GM18861 (cell line): Measurements from ENCODE around the gene EXT2.

Experiments used
- ATAC-seq: cut with Tn5 transposase; IDR thresholded peaks from one replicate; pipeline ENCODE4 v1.9.1; 2021; ENCODE audit not compliant: unreplicated experiment

EXT2 gene

GRCh38 chr11:44198146-44198724, 102.8 kb downstream of the EXT2 start:
- ATAC-seq = no peak

DNA sequence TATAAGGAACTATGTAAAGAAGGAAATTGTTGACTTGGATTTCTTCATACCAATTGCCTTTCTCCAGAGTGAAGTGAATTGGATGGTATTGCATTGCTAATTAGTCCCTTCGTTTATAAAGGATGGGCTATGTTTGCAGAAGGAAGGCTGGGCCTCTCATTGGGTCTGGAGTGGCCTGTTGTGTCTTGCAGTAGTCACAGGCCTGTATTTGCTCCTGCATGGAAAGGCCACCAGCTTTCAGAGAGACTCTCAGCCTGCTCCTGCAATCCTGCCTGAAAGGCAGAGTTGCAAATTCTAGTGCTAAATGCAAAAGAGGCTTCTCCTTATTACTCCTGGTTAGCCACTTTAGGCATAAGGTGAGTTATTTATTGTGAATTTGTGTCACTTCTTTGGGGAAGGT, 103.8 kb downstream of the EXT2 start:
- no peak for ATAC-seq

DNA sequence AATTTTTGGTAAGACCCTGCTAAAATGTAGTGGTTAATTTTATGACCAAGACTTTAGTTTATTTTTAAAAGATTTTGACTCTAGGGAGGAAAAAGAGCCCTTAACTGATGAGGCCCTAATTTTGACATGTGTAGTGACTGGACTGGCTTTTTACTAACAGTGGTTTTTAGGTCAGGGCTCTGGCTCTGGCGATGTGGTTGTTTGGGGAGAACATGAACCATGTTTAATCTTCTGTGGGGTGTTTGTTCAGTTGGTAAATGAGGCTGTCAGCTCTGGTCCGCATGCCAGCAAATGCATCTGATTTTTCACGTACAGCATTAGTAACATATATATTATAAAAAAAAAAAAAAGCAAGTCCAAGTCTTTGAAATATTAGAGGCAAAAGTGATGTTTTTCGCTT, 104.3 kb downstream of the EXT2 start:
- ATAC-seq = no peak

- ATAC-seq = no peak
Measured at GRCh38 chr11:44203270-44204043, 108.0 kb downstream of the EXT2 start.

- no peak for ATAC-seq
Measured at GRCh38 chr11:44205352-44205751, 109.9 kb downstream of the EXT2 start.

GRCh38 chr11:44205836-44206235, 110.4 kb downstream of the EXT2 start:
- ATAC-seq = no peak

DNA sequence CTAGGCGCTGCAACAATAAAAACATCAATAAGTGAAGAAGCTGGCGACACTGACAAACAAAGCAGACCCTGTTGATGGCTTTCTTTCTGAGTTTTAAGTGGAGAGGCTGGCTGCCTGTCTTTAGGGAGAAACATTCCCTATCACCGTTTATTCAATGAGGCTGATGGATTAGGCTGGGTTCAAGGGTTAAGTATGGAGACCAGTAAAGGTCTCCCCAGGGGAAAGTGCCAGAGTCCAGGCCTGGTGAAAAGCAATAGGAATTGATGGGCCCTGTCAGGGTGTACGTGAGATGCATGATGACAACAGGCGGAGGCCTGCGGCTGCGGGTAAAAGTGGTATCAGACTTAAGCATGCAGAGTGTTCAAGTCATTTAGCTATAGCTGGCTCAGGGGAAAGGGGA, 111.8 kb downstream of the EXT2 start:
- ATAC-seq = no peak

DNA sequence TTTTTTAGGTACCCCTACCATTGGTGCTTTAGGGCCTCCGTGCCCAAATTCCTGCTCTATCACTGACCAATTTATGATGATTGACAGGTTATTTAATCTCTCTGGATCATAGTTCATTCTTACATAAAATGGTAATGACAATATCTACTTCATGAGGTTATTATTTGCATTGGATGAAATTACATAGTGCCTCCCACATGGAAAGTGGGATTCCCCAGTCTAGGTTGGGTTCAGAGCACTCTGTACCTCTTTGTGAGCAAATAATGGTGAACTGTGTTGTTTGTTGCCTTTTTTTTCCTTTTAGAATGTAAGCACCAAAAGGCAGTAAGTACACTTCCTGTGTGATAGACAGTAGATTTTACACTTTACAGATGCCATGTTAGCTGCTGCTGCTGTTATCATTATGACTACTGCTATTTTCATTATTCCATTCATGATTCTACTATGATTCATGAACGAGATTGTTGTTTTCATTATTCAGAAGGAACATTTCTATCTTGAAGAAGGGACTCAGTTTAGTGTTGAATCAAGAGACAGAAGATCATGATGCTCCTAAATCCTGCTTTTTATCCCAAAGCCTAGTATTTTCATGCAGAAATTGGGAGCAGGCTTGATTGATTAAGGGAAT, 113.6 kb downstream of the EXT2 start:
- no peak for ATAC-seq

GRCh38 chr11:44212128-44212527, 116.7 kb downstream of the EXT2 start:
- no peak for ATAC-seq

DNA sequence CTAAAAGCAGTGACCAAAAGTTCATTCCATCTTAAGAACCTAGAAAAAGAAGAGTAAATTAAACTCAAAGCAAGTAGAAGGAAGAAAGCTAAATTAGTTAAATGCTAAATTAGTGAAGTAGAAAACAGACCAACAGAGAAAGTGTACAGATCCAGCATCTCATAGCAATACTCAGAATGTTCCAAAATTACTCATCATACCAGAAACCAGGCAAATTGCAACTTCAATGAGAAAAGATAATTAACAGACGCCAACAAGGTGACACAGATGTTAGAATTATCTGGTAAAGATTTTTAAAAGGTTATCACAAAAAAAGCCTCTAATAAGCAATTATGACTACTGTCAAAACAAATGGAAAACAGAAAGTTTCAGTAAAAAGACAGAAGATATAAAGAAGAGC, 117.7 kb downstream of the EXT2 start:
- ATAC-seq = no peak

- ATAC-seq = no peak
Measured at GRCh38 chr11:44217432-44217831, 122.0 kb downstream of the EXT2 start.

- ATAC-seq = no peak
Measured at GRCh38 chr11:44219830-44220796, 124.6 kb downstream of the EXT2 start.

GRCh38 chr11:44221456-44221855, 126.0 kb downstream of the EXT2 start:
- ATAC-seq = no peak

DNA sequence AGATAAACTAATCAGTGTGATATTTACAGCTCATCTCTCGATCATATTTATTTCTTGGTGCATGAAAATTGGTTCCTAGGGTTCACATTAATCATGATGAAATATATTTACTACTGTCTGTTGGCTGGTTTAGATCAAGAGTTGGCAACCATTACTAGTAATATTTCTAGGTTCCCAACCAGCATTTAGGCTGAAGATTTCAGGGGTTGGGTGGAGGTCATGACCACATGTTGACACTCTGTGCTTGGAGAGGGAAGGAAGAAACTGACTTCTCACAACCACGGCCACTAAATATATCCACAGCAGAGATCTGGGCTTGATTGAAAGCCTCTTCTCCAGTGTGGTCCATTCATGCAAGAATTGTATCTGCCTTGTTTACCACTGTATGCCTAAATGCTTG, 126.5 kb downstream of the EXT2 start:
- ATAC-seq = no peak

DNA sequence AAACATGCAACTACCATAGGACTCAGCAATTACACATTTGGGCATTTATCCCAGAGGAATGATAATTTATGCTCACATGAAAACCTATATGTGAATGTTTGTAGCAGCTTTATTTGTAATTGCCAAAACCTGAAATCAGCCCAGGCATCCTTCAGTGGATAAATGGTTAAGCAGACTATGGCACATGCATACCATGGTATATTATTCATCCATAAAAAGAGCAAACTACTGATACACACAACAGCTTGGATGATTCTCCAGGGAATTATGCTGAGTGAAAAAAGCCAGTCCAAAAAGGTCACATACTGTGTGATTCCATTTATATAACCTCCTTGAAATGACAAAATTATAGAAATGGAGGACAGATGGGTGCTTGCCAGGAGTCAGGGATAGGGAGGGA, 127.8 kb downstream of the EXT2 start:
- ATAC-seq = no peak

DNA sequence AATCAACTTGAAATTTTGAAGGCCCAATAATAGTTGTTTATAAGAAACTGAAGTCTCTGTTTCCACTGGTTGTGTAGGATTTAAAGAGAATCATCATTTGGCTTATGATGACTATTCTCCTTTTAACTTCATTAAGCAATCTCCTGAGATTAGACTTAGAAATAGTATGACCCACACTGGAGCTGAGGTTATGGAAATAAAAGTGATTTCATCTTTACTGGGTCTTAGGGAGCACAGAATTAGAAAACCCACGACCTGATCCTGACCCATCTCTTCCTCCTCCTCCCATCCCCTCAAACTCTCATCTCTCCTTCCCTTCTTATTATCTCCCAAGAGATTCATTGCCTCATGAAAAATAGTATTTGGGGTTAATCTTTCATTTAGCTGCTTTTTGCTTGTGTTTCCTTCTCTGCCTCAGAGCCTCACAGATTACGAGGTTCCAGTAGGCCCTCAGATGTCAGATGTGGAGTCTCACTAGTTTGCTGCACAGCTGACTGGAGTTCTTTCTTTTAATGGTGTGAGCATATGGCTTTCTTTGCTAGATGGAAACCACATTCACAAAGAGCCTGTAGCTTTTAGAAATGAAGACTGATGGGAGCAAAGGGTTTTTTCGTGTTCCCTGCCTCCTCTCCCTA, 129.5 kb downstream of the EXT2 start:
- ATAC-seq = no peak

- ATAC-seq = no peak
Measured at GRCh38 chr11:44226490-44226889, 131.0 kb downstream of the EXT2 start.

DNA sequence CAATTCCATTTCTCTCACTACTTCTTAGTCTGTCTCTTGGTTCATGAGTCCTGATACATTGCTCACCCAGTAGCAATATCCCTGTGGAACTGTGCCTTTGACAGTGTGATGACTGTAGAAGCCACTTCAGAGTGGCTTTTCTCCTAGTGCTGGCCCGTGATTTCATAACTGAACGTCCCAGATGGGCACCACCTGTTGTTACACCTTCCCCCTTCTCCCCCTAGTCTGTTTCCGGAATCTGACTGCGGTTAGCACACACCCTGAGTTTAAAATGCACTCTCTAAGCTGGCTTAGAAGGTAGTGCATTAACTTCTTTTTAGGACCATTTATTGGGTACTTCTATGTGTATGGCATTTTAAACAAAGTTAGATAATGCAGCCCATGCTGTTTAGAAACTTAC, 131.5 kb downstream of the EXT2 start:
- no peak for ATAC-seq

DNA sequence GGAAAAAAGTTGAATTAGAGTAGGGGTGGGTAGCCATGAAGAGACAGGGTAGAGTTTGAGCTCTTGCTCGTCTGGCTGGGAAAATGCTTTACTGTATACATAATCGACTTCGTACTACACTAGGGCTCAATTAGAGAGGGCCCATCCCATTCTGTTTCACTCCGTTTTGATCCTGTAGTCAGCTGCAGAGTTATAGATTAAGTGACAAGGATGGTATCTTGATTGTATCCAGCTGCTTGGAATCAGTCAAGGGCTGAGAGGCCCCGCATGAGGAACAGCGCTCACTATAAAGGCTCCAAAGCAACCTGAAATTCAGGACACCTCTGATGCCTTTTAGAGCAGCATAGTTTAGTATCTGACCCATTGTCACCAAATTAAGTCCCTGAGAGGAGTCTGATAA, 132.9 kb downstream of the EXT2 start:
- ATAC-seq = no peak

GRCh38 chr11:44229098-44229497, 133.6 kb downstream of the EXT2 start:
- no peak for ATAC-seq

DNA sequence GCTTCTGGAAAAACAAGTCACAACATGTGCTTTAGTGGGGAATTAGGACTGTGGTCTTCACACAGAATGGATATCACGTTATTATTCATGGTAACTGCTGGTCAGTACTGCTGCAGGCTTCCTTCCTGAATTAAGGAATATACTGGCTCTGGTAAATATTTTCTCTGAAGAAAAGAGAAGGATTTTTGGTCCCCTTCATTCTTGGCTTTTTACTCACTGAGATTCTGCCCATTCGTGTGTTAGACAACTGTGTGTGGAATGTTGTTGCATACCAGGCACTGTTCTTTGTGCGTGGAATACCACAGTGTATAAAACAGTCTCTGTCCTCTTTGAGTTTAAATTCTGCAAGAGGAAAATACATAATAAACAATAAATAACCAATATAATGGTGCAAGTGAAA, 134.1 kb downstream of the EXT2 start:
- ATAC-seq = no peak
